GM21526 (cell line): ENCODE data around the gene ATP2B1.

ENCODE experiments used
- ATAC-seq: cut with Tn5 transposase; IDR thresholded peaks from one replicate; pipeline ENCODE4 v1.9.1; 2021; ENCODE audit warnings: moderate library complexity; ENCODE audit not compliant: unreplicated experiment, low FRiP score

ATP2B1 gene

DNA sequence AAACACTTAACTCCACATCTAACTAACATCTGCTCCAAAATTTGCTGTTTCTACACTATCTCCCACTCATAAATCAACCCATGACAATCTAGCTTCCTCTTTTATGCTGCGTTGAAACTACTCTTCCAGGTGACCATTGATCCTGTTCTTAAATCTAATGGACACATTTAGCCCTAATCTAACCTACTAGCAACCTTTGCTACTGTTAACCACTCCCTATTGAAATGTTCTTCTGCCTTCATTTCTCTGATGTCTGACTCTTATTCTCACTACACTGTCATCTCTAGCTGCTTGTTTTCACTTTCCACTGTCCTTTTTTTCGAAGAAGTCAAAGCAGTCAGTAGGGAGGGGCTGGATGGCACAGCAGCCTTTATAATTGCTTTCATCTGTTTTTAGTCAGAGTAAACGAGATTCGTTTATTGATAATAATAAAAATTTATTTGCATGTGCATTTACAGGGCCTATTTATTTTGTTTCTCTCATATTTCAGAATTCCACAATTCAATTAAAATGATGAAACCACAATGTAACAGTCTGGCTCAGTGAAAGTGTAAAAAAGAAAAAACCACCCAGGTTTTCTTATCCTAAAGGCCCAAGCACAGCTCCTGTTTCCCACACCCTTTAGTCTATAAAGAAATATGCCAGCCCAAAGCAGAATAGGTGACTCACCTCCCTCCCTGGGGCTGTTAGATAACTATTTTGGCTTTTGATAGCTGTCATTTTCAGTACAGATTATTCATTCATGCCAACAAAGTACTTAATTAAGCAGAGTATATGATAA lies 44.9 kb downstream of the ATP2B1 start:
- peak; percentile 70 for ATAC-seq

GRCh38 chr12:89662623-89663022 lies 46.0 kb downstream of the ATP2B1 start:
- ATAC-seq: no peak

DNA sequence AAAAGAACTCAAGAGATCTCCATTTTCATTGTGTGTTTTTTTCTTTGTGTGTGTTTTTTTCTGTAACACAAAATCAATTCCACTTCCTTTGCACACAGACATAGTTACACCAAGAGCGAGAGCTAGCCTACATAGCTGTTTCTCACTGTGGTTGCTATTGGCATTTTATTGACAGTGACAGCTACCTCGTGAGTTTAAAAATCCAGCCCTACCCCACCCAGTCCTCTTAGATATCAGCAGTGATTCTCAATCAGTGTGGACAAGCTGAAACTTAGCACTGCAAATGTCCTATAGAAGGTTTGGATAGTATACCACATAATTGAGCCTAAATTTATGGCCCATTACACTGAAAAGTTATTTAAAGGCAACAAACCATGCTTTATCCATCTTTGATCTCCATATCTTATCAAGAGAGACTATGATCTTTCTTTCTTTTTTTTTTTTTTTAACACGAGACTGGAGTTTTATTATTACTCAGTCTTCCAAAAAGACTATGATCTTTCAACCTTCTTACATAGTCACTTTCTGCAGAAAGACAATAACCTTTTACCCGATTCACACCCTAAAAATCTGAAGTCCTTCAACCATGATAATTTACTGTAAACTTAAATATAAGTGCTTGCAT lies 46.8 kb downstream of the ATP2B1 start:
- ATAC-seq: no peak

DNA sequence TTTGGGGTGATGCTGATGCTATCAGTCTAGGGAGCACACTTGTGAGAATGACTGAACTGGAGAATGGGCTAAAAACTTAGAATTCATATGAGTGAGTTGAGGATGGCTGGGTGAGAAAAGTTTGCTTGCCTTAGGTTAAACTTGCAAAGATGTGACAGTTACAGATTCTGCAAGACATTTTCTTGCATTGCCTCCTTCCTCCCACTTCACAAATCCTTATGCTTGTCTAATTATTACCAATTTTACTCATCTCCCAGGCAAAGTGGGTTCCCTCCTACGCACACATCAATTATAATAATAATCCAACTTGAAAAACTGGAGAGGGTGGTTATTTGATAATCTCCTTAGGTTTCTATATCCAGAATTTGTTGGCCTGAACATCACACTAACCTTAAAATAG lies 50.9 kb downstream of the ATP2B1 start:
- ATAC-seq: no peak

DNA sequence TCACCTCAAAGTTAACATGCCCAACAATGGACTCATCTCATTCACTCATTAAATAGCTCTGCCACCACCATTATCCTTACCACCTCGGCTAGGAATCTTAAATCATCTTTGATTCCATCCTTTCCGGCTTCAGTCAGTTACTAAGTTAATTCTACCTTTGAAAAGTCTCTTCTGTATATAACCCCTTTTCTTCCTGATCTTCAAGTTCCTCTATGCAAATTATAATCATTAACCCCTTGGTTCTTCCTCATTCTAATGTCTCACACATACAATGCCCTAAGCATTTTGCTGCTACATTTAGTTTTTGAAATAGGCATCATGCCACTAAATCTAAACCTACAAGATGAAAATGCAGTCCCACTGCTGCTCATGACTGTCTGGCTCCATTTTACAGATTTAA lies 51.6 kb downstream of the ATP2B1 start:
- ATAC-seq: no peak

DNA sequence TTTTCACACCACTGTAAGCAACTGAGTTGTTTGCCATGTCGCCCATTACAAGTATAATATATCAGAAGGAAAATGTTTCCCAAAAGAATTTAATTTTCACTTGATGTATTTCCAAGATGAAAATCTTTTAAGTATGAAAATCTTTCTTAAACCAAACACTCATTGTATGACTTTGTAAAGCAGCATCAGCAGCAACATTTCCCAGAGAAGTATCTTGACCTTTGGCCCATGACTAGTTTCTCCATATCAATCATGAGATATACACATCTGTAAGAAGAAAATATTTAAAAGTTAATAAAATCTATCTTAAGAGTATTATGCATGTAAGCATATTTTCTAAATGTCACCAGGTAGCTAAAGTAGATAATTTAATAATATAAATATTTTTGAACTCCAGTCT lies 52.8 kb downstream of the ATP2B1 start:
- no peak for ATAC-seq

- no peak for ATAC-seq
Observed at GRCh38 chr12:89651192-89651591, 57.4 kb downstream of the ATP2B1 start.

GRCh38 chr12:89650239-89650638 lies 58.4 kb downstream of the ATP2B1 start:
- no peak for ATAC-seq

DNA sequence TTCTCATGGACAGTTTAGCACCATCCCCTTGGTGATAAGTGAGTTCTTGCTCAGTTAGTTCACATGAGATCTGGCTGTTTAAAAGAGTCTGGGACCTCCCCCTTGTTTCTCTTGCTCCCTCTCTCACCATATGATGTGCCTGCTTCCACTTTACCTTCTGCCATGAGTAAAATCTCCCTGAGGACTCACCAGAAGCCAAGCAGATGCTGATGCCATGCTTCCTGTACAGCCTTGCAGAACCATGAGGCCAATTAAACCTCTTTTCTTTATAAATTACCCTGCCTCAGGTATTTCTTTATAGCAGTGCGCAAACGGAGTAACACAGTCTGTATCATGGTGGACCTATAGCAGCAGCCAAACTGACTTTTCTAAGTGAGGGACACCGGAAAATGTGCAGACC lies 58.8 kb downstream of the ATP2B1 start:
- ATAC-seq: no peak

DNA sequence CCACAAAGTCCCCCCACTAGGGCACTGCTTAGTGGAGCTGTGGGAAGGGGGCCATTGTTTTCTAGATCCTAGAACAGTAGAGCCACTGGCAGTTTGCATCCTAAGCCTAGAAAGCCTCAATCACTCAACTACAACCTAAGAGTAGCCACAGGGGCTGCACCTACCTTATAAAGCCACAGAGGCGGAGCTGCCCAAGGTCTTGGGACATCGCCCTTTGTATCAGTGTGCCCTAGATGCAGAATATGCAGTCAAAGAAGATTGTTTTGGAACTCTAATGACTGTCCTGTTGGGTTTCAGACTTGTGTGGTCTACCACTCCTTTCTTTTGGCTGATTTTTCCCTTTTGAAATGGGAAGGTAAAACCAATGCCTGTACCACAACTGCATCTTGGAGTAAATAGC lies 59.5 kb downstream of the ATP2B1 start:
- ATAC-seq: no peak

DNA sequence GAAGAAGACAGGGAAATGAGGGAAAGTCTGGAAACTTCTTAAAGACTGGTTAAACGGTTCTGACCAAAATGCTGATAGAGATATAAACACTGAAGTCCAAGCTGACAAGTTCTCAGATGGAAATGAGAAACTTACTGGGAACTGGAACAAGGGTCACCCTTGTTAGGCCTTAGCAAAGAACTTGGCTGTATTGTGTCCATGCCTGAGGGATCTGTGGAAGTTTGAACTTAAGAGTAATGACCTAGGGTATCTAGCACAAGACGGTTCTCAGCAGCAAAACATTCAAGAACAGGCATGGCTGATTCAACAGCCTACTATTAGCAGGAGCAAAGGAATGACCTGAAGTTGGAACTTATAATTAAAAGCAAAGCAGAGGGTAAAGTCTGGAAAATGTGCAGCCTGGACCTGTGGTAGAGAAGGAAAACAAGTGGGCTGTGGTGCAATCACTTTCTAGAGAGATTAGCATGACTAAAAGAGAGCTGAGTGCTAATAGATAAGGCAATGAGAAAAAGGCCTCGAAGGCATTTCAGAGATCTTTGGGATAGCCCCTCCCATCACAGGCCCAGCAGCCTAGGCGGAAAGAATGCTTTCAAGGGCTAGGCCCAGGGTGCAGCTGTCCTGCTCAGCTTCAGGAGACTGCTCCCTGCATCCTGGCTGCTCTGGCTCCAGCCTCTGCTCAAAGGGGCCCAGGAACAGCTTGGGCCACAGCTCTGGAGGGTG lies 60.3 kb downstream of the ATP2B1 start:
- no peak for ATAC-seq

DNA sequence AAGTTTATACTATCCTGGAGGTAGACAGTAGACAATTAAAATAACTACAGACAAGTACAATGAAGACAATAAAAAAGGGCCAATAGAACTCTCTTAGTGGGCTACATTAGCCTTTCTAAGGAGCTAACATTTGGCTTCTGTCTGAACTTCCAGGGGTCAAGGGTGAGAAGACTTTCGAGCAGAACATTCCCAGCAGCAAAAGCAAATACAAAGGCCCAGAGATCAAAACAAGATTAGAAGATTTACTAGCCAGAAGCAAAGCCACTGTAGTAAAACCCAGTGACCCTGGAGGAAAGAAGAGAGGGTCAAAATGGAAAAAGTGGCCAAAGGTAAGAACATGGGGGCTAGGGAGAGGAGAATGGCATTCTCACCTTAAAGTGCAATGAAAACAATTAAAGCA lies 63.2 kb downstream of the ATP2B1 start:
- ATAC-seq: no peak

DNA sequence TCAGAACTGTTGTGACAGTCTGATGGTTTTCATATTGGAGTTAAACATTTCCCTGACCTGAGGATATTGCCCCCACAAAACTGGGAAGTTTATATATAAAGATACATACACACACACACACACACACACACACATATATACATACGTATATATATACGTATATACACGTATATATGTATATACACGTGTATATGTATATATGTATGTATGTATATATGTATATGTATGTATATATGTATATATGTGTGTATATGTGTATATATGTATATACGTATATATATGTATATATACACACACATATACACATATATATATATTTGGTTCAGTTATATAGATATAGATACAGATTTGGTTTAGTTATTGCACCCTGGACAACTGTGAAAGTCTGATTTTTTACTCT lies 65.7 kb downstream of the ATP2B1 start:
- ATAC-seq: no peak

DNA sequence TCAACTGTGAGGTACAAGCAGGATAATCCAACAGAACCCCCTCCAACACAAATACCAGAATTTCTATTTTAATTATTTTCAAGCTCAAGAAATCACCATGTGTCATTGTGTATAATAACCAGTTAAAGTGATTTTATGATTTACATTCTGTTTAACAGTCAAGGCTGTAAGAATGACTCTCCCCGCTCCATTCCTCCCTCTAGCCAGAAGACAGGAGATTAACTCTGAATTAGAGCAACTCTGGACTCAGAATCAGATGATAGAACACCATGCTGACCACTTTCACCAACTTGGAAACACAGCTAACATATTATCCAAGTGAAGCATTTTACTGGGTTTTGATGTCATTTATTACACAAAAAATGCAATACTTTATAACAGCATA lies 71.9 kb downstream of the ATP2B1 start:
- no peak for ATAC-seq

DNA sequence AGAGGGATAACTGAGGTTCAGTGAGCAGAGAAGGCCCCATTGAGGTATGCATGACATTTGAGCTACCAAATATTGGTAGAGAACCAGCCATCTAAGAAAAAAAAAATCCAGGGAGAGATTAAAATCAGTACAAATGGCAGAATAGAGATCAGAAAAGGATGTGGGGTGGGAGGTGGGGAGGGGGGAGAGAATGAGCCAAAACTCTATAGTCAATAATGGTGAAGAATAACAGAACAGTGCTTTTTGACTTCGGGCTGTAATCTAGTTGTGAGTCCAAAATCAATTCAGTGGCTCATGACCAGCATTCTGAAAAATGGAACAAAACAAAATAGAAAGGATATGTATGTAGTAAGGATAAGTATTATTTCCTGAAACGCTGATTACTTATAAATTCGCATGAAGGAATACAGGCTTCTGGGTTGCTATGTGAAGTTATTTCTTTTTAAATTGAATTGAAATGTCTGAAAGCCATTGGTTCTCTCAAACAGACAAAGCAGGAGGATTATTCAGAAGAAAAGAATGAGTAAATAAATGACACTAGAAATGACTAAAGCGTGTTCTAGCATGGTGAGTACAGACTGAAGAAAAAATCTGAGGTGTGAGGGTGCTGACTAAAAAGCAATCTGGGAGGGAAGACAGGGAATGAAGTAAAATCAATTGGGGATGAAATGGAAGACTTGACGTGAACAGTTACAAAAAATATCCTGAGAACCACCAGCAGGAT lies 72.4 kb downstream of the ATP2B1 start:
- no peak for ATAC-seq

GRCh38 chr12:89634508-89634907 lies 74.1 kb downstream of the ATP2B1 start:
- no peak for ATAC-seq

DNA sequence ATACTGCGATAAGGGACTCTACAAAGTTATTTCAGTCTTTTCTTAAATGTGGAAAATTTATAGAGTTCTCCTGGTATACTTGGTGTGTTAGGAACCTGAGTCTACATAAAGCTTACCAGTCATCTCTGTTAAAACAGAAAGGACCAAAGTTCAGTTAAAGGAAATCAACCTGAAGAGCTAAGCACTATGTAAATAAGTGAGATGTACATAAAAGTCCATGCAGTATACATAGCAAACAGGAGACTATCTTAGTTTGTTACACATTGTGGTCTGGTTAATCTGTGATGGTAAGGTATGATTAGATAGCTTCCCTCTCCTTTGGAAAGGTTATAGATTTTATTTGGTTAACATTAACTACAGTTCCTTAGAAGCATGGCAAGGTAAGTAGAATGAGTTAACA lies 75.9 kb downstream of the ATP2B1 start:
- no peak for ATAC-seq

DNA sequence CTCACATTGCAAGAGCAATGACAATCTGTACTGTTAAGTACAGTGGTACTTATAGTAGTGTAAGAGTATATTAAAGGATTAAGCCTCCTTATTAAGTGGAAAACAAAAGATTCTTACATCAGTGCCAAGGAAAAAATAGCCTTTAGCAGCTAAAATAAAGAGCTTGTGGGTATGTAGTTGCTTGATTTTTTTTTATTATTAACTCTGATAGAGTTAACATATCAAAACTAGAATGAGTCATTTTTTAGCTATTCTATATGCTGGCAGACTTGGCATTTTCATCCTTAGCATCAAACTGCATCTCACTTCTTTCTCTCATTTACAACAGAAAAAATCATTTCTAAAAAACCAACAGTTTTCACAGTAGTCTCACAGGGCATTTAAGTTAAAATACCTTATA lies 86.5 kb downstream of the ATP2B1 start:
- no peak for ATAC-seq

DNA sequence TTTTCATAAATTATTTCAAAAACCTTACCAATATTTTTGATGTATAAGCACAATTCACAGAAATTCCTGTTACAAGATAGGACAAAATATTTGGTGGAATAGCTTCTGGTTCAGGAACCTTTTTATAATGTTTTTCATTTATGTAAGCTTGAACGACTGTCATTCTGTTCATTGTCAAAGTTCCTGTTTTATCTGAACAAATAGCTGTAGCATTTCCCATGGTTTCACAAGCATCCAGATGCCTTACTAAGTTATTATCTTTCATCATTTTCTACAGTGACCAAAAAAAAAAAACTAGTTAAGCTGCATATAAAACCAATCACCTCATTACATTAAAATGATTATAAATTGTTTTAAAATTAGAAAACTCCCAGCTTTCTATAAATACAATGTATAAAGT lies 87.1 kb downstream of the ATP2B1 start:
- ATAC-seq: no peak

DNA sequence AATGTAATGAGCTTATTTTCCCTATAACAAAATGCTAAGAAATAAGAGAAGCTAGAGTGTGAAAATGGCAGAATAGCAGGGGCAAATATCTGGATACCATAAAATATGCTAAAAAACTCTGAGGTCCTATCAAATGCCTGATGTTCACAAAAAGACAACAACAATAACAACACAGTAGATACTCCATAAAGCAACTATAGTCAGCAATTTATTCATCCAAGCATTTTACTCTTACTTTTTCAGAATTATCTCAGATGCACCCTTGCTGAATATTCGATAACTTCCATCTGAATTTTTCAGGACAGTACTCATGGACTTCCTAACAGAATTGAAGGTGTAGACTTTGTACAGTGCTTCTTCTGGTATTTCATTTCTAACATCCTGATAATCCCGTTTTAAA lies 88.9 kb downstream of the ATP2B1 start:
- ATAC-seq: no peak
